Aorta (tissue), 5 donors: ENCODE data around the gene PTPRN2. TPM values are rescaled to one million over a fixed set of nuclear protein-coding genes. Genes with fewer than 3 reads are reported as not detected.

ENCODE experiments used
- ATAC-seq: fragments of 200-7000 bp; cut with Tn5 transposase; one replicate; pipeline ENCODE4 v1.9.1; 2022; ENCODE audit warnings: moderate library complexity; ENCODE audit not compliant: low FRiP score
- DNase-seq, 2 donors: peaks; one replicate each; pipeline ENCODE4 v3.0.0-alpha.2; 2020
- H3K27ac ChIP-seq, 2 donors: one replicate each; pipeline ENCODE4 v1.5.1; 2013; ENCODE audit warnings: low read length in 2 of 2, mild to moderate bottlenecking in 2 of 2, moderate library complexity in 2 of 2, control low read depth in 1 of 2, inconsistent platforms in 1 of 2, low read depth in 1 of 2
- H3K27me3 ChIP-seq, 2 donors: one replicate each; pipeline ENCODE4 v1.6.1; 2013; ENCODE audit warnings: control low read depth in 1 of 2, low read length in 1 of 2, mild to moderate bottlenecking in 1 of 2, moderate library complexity in 1 of 2; ENCODE audit not compliant: insufficient read depth in 2 of 2, control insufficient read depth in 1 of 2
- H3K36me3 ChIP-seq, 2 donors: one replicate each; pipeline ENCODE4 v1.6.1; 2013; ENCODE audit warnings: control low read depth in 1 of 2, low read length in 1 of 2, mild to moderate bottlenecking in 1 of 2; ENCODE audit not compliant: insufficient read depth in 2 of 2, control insufficient read depth in 1 of 2
- H3K4me1 ChIP-seq, 2 donors: one replicate each; pipeline ENCODE4 v1.6.1; 2013; ENCODE audit warnings: low read length in 2 of 2, control low read depth in 1 of 2, mild to moderate bottlenecking in 1 of 2, moderate library complexity in 1 of 2; ENCODE audit not compliant: insufficient read depth in 2 of 2, control insufficient read depth in 1 of 2
- H3K4me3 ChIP-seq, 2 donors: one replicate each; pipeline ENCODE4 v1.5.1; 2013; ENCODE audit warnings: low read length in 2 of 2, control low read depth in 1 of 2, mild to moderate bottlenecking in 1 of 2
- H3K9me3 ChIP-seq: one replicate; pipeline ENCODE4 v1.6.1; 2013; ENCODE audit warnings: mild to moderate bottlenecking, low read length; ENCODE audit not compliant: control insufficient read depth
- WGBS, 2 donors: extraction: QIAGEN DNeasy Blood & Tissue Kit; methylation state at CpG; one replicate each; pipeline ENCODE4 v1.1.7; 2013; 5-methylcytosine and 5-hydroxymethylcytosine counted together
- intact Hi-C, 2 donors: fragments of 100-400 bp; cut with DNase I; formaldehyde crosslinking; loops; one replicate each; pipeline versions ENCODE4 v1.14.2 to v1.15.0; 2022
- polyA plus RNA-seq, 2 donors: library from polyadenylated mRNA; stranded (reverse); fragments of 200-250 nt; gene quantifications; one replicate each; pipeline ENCODE4 v1.2.3, GENCODE V29; 2013
- total RNA-seq, 2 donors: library from RNA; stranded (reverse); fragmentation: NEBNext Ultra II Directional; extraction: Animal tissue kit (Norgen Biotek cat#: 25700); gene quantifications; one replicate each; pipeline ENCODE4 v1.2.1, GENCODE V29; 2021
- donor health status: healthy with polysubstance abuse.
- donor health status: Bipolar disorder and iron deficiency.
- donor health status: DM: no; HTN: no; CAD: no.
- donor health status: DM: no; HTN: no; CAD: no.
- donor health status: DM: yes; HTN: yes; CAD: no.

PTPRN2 gene
- total and polyA plus RNA-seq, 4 donors = 0.67 to 3.3 (median 1.4) TPM

DNA sequence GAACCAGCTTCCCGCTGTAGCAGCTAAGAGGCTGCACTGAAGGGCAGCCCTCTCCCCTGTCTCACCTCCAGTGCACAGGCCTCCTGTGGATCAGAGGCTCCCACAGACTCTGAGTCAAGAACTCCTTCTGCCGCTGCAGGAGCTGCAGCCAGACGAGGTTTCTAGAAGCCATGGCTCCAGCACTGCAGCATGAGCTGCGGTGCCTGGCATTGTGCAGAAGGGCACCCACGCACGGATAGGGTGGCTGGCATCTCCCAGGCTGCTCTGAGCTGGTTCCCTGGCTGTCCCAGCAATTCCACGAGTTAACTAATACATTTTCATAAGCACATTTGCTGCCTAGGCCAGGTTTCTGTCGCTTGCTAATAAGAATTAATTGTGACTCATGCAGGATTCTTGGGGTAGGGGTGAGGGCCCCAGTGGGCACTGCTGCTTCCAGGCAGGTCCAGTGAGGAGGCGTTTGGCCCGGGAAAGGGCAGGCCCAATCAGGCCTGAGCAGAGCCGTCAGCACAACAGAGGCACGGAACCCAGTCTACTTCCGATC lies 656.6 kb downstream of the PTPRN2 start:
- DNase-seq (peak in 1 of 2 donors; percentile 48), ATAC-seq (no peak)
- 50 to 56% methylated on average over 13 of the region's 13 CpGs for WGBS, 2 donors
- no peak overlapping the region for H3K4me3 ChIP-seq
- H3K36me3 ChIP-seq = no peaks in the 10 kb centered on the region
- H3K9me3 ChIP-seq = no peaks in the 10 kb centered on the region
- no peak overlapping the region for H3K27ac ChIP-seq
- H3K4me1 ChIP-seq = no peaks in the 10 kb centered on the region
- no peaks in the 10 kb centered on the region for H3K27me3 ChIP-seq
- intact Hi-C loops = no loop called here

DNA sequence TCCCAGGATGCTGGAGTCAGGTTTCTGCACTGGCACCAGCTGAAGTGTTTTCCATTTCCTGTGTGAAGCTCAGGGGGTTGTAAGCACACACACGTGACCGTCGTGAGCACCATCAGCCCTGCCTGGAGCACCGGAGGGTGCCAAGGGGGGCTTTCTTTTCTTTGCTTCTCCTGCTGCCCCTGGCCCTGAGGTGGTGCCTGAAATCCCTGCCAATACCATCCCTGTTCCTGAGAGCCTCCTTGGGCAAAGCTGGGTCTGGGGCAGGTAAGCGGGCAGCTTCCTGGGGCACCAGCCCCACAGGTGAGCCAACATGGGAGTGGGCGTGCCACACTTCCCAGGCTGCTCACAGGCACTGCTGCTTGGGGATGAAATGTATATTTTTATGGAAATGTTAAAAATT lies 657.2 kb downstream of the PTPRN2 start:
- H3K9me3 ChIP-seq = no peaks in the 10 kb centered on the region
- DNase-seq = peak in 1 of 2 donors; percentile 42
- intact Hi-C loops = no loop called here

DNA sequence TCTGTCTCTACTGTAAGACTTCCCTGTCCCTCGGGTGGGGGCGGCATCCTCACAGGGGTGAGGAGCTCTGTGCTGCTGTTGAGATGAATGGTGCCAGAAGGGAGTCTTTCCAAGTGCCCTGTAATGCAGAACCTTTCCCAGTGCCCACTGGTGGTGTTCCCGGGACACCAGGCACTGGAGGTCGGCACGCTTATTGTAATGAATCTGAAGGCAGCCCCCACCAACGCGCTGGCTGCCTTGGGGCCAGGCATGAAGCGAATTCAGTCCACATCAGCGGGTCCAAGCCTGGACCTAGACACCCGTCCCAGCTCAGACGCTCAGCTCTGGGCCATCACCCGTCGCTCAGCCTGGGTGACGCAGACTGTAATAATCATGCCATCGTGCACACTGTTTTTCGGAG lies 658.0 kb downstream of the PTPRN2 start:
- Histone ChIP-seq H3K27me3 (no peaks in the 10 kb centered on the region), H3K36me3 (no peaks in the 10 kb centered on the region), H3K27ac (no peak overlapping the region), H3K9me3 (no peaks in the 10 kb centered on the region), H3K4me3 (no peak overlapping the region), H3K4me1 (no peaks in the 10 kb centered on the region)
- WGBS, 2 donors = 81 to 82% methylated on average over 16 of the region's 16 CpGs
- intact Hi-C loops = no loop called here
- ATAC-seq (no peak), DNase-seq (peak in 1 of 2 donors; percentile 34)

More for the DNA sequence above, 657.2 kb downstream of the PTPRN2 start:
- no peaks in the 10 kb centered on the region for H3K27me3 ChIP-seq
- H3K36me3 ChIP-seq = no peaks in the 10 kb centered on the region
- no peak for ATAC-seq
- no peak overlapping the region for H3K27ac ChIP-seq
- no peak overlapping the region for H3K4me3 ChIP-seq
- WGBS, 2 donors = 59 to 60% methylated on average over 6 of the region's 6 CpGs
- H3K4me1 ChIP-seq = no peaks in the 10 kb centered on the region

DNA sequence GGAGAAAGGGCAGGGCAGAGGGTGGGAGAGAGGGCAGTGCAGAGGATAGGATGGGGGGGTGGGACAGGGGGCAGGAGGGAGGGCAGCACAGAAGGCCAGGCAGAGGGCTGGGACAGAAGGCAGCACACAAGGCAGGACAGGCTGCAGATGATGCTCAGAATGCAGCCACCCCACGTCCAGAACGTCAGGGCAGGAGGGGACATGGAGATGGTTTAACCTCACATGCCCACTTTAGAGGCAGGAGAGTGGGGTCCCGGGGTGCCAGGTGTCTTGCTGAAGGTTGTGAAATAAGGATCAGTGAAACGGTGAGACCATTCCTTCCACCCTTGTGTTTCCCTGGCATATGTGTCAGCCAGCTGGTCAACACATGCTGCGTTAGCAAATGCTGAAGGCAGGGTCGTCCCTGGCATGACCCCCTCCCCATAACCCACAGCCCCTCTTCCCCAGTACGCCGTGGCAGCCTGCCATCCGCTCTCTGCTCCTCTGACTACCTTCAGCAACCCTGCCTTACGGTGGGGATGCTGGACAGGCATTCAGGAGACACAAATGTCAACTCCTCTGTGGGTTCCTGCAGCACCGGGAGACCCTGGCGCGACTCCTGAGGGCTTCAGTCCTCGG lies 658.7 kb downstream of the PTPRN2 start:
- H3K9me3 ChIP-seq = no peaks in the 10 kb centered on the region
- H3K27me3 ChIP-seq = no peaks in the 10 kb centered on the region
- H3K27ac ChIP-seq = no peak overlapping the region
- ATAC-seq (no peak), DNase-seq (peak in 1 of 2 donors; percentile 57)
- H3K4me3 ChIP-seq = no peak overlapping the region
- no peaks in the 10 kb centered on the region for H3K4me1 ChIP-seq
- intact Hi-C loops = no loop called here
- no peaks in the 10 kb centered on the region for H3K36me3 ChIP-seq
- WGBS, 2 donors = 70 to 71% methylated on average over 14 of the region's 14 CpGs

DNA sequence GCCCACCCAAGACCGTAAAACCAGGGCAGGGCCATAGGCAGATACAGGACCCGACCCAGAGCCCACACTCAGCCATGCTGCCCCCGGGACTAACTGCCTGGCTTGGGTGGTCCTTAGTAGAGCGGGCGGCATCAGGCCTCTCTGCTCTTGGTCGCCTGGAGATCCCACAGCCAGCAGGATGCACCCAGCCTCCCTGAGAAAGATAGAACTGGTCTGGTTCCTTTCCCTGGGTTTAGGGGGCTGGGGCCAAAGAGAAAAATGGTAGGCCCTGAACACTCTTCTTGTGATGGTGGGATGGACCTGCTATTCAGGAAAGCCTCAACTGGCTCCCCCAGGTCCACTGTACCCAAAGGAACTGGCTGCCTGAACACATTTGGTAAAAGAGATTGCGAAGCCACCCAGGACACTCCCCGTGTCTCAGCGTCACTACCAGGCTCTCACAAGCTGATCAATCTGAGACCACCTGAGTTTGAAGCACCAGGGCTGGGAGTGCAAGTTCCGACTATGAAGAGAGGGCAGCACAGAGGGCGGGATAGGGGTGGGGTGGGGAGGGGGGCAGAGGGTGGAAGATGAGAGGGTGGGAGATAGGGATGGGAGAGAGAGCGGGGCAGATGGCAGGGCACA lies 659.3 kb downstream of the PTPRN2 start:
- no peak overlapping the region for H3K27ac ChIP-seq
- H3K36me3 ChIP-seq = no peaks in the 10 kb centered on the region
- DNase-seq = peak in 1 of 2 donors; percentile 31
- H3K27me3 ChIP-seq = no peaks in the 10 kb centered on the region
- H3K4me1 ChIP-seq = no peaks in the 10 kb centered on the region
- no peaks in the 10 kb centered on the region for H3K9me3 ChIP-seq
- H3K4me3 ChIP-seq = no peak overlapping the region
- intact Hi-C loops = no loop called here
- 81 to 85% methylated on average over 12 of the region's 12 CpGs for WGBS, 2 donors
- no peak for ATAC-seq

DNA sequence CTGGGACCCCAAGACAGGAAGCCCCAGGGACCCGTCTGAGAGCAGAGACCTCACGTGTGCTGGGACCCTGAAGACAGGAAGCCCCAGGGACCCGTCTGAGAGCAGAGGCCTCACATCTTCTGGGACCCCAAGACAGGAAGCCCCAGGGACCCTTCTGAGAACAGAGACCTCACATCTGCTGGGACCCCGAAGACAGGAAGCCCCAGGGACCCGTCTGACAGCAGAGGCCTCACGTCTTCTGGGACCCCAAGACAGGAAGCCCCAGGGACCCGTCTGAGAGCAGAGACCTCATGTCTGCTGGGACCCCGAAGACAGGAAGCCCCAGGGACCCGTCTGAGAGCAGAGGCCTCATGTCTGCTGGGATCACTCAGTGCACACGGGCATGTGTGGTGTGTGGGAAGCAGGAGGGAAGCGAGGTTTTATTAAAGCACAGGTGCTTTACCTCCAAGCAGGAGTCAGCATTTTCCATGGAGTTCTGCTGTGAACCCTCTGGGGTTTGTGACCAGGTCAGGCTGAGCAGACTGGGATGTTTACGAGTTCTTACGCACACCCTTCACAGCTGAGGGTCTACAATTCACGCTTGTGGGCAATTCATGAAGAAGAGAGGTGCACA lies 660.2 kb downstream of the PTPRN2 start:
- 51 to 56% methylated on average over 14 of the region's 14 CpGs for WGBS, 2 donors
- Histone ChIP-seq H3K36me3 (no peaks in the 10 kb centered on the region), H3K4me1 (no peaks in the 10 kb centered on the region), H3K9me3 (no peaks in the 10 kb centered on the region), H3K27me3 (no peaks in the 10 kb centered on the region), H3K4me3 (no peak overlapping the region), H3K27ac (no peak overlapping the region)
- ATAC-seq = no peak
- DNase-seq = peak in 1 of 2 donors; percentile 16
- intact Hi-C loops = no loop called here

DNA sequence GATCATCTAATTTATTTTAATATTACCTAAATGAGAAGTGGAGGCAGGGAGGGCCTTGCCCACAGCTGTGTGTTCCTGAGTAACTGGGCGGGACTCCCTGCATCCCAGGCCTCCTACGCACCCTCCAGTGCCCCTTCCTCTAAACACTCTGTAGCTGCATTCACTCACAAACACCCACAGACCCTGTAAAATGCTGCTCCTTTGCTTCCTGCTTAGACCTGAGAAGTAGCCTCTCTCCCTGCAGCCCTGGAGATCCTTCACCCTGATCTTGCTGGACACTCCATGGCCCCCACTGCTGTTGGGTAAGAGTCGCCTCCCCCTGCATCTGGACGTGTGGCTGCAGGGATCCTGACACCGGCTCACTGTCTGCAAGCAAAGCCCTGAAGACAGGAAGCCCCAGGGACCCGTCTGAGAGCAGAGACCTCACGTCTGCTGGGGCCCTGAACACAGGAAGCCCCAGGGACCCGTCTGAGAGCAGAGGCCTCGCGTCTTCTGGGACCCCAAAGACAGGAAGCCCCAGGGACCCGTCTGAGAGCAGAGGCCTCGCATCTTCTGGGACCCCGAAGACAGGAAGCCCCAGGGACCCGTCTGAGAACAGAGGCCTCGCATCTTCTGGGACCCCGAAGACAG lies 661.0 kb downstream of the PTPRN2 start:
- WGBS, 2 donors = 53 to 56% methylated on average over 16 of the region's 16 CpGs
- intact Hi-C loops = no loop called here
- H3K4me1 ChIP-seq = no peaks in the 10 kb centered on the region
- ATAC-seq = no peak
- H3K27me3 ChIP-seq = no peaks in the 10 kb centered on the region
- no peak overlapping the region for H3K4me3 ChIP-seq
- H3K27ac ChIP-seq = no peak overlapping the region
- H3K9me3 ChIP-seq = no peaks in the 10 kb centered on the region
- H3K36me3 ChIP-seq = no peaks in the 10 kb centered on the region
- DNase-seq = peak in 1 of 2 donors; percentile 34

DNA sequence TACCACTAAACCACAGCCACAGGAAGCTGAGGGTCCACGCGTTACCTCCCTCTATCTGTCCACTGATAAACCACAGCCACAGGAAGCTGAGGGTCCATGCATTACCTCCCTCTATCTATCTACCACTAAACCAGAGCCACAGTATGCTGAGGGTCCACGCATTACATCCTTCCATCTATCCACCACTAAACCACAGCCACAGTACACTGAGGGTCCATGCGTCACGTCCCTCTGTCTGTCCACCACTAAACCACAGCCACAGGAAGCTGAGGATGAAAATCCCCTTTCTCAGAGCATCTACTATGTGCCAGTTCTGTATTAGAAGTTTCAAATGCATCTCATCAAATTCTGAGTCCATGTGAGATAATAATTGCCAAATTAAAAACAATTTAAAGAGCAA lies 661.5 kb downstream of the PTPRN2 start:
- DNase-seq = no peak
- no peak overlapping the region for H3K4me3 ChIP-seq
- H3K36me3 ChIP-seq = no peaks in the 10 kb centered on the region
- ATAC-seq = no peak
- H3K9me3 ChIP-seq = peaks cover 3% of the 10 kb centered on the region
- 51 to 72% methylated on average over 5 of the region's 5 CpGs for WGBS, 2 donors
- intact Hi-C loops = no loop called here
- H3K4me1 ChIP-seq = no peaks in the 10 kb centered on the region
- no peak overlapping the region for H3K27ac ChIP-seq
- no peaks in the 10 kb centered on the region for H3K27me3 ChIP-seq
